Right lobe of liver (tissue), 6 donors: ENCODE results near the gene KRI1. TPM values are rescaled to one million over a fixed set of nuclear protein-coding genes. Genes with fewer than 3 reads are reported as not detected.

Experiments used
- ATAC-seq, 4 donors: fragments of 200-7000 bp; cut with Tn5 transposase; one replicate each; pipeline ENCODE4 v1.9.1; 2020; ENCODE audit warnings: mild to moderate bottlenecking in 4 of 4, moderate library complexity in 4 of 4
- DNase-seq, 3 donors: peaks; one replicate each; pipeline ENCODE4 v3.0.0-alpha.2; 2020
- H3K27ac ChIP-seq, 3 donors: fragments of 200-600 bp; one replicate each; pipeline ENCODE4 v1.8.0; 2022
- H3K27me3 ChIP-seq, 2 donors: fragments of 200-600 bp; one replicate each; pipeline ENCODE4 v1.8.0; 2022
- H3K36me3 ChIP-seq, 4 donors: fragments of 200-600 bp; sonication (generic) in 1 of 4; one replicate each; pipeline versions ENCODE4 v1.5.1 to v1.8.0; 2017 to 2022; ENCODE audit warnings: control low read depth in 1 of 4
- H3K4me1 ChIP-seq, 4 donors: fragments of 200-600 bp; sonication (generic) in 1 of 4; one replicate each; pipeline versions ENCODE4 v1.5.1 to v1.8.0; 2017 to 2022; ENCODE audit warnings: control low read depth in 1 of 4
- H3K4me3 ChIP-seq, 3 donors: fragments of 200-600 bp; one replicate each; pipeline ENCODE4 v1.8.0; 2022
- H3K9me3 ChIP-seq, 4 donors: fragments of 200-600 bp; sonication (generic) in 1 of 4; one replicate each; pipeline versions ENCODE4 v1.5.1 to v1.8.0; 2017 to 2022; ENCODE audit warnings: control low read depth in 1 of 4
- CTCF ChIP-seq, 4 donors: fragments of 200-600 bp in 3 of 4; fragments of 450-650 bp in 1 of 4; IDR thresholded peaks; one replicate each; pipeline versions ENCODE4 v1.5.1 to v1.8.0; 2016 to 2022; ENCODE audit warnings: antibody characterized with exemption in 4 of 4, mild to moderate bottlenecking in 2 of 4
- POLR2A ChIP-seq: fragments of 450-650 bp; IDR thresholded peaks from one replicate; pipeline ENCODE4 v1.6.1; 2017; ENCODE audit warnings: antibody characterized with exemption, mild to moderate bottlenecking
- WGBS: methylation state at CpG from one replicate; pipeline ENCODE4 v1.1.6; 2018; ENCODE audit warnings: low coverage, low lambda C conversion rate; ENCODE audit not compliant: insufficient coverage; ENCODE audit errors: missing lambda C conversion rate; 5-methylcytosine and 5-hydroxymethylcytosine counted together
- intact Hi-C, 2 donors: fragments of 100-400 bp; cut with DNase I; formaldehyde crosslinking; loops; one replicate each; pipeline versions ENCODE4 v1.11.2 to v1.14.1; 2022
- microRNA counts: library from miRNA; unstranded; fragments of <30 nt; microRNA quantifications from one replicate; lab custom pipeline; 2016
- microRNA-seq, 2 donors: library from miRNA; unstranded; fragments of <30 nt; microRNA quantifications; one replicate each; pipeline ENCODE4, GENCODE V29; 2019 to 2020
- small RNA-seq, 2 experiments: library from RNA; depleted of rRNA; stranded (forward); fragments of <200 nt; gene quantifications; one replicate each; pipeline ENCODE3, GENCODE V24; 2016
- total RNA-seq, 6 experiments: library from RNA; depleted of rRNA in 2 of 6; stranded (reverse); fragments of >200 nt in 2 of 6; fragmentation: NEBNext Ultra II Directional in 3 of 6; extraction: Animal tissue kit (Norgen Biotek cat#: 25700) in 3 of 6; gene quantifications; one replicate each; pipeline versions ENCODE4 v1.1.0 to v1.2.4, GENCODE V29; 2016 to 2023
- donor health status: DM: no; HTN: yes; CAD: no.
- donor health status: DM: no; HTN: no; CAD: no.
- donor health status: DM: no; HTN: no; CAD: no.
- donor health status: DM: no; HTN: yes; CAD: no.
- donor health status: DM: no; HTN: yes; CAD: no.

KRI1 gene
- total RNA-seq, 6 experiments from 2014 or later = 5.8 to 9.6 (median 8.5) TPM

- Histone ChIP-seq H3K27ac (no peak overlapping the region), H3K4me3 (no peak overlapping the region), H3K9me3 (no peaks in the 10 kb centered on the region), H3K36me3 (no peaks in the 10 kb centered on the region), H3K4me1 (peaks cover 0 to 11% (median 5%) of the 10 kb centered on the region in 4 donors), H3K27me3 (no peaks in the 10 kb centered on the region)
- DNase-seq = peak; percentile 69 to 76 (median 71)
- TF ChIP-seq CTCF (IDR thresholded peaks at IDR 0.05) = peak; percentile 58 to 79 (median 75)
- TF ChIP-seq POLR2A = no peak
- ATAC-seq = peak in 3 of 4 donors; percentile 9 to 26 (median 16)
- intact Hi-C loops = no loop called here
- 19% methylated on average over 6 of the region's 17 CpGs for WGBS
Measured at GRCh38 chr19:10505583-10506229, 60.1 kb downstream of the KRI1 start.

MicroRNAs within 50 kb of the gene (microRNA counts, 767-probe panel; counts per million panel counts)
- 237 counts per million for microRNA hsa-miR-1238 (lab: Ali Mortazavi, UCI)

Small RNA genes lying within 50 kb of the gene (microRNA-seq; reads per million reads assigned to microRNA genes)
- 0 reads per million in 2 donors for gene MIR1238

Small RNA genes lying within 50 kb of the gene (small RNA-seq; reads per million reads assigned to genes)
- gene MIR1238 (0 reads per million in 2 experiments), gene RNU7-140P (0 reads per million in 2 experiments)

Other genes starting within 250 kb of the KRI1 start
- 10 to 100 TPM in 4 of 6 experiments, 1 to 10 TPM in 2; 8.9 to 17.1 (median 10.7) TPM for gene FDX2, start 250.0 kb downstream of the KRI1 start, total RNA-seq
- gene RAVER1, start 232.5 kb downstream of the KRI1 start, total RNA-seq = 1 to 10 TPM; 5.2 to 9.5 (median 7.1) TPM
- gene ICAM3, start 226.4 kb downstream of the KRI1 start, total RNA-seq = 10 to 100 TPM; 11.4 to 35.5 (median 22.4) TPM
- gene TYK2, start 185.4 kb downstream of the KRI1 start, total RNA-seq = 100 to 1,000 TPM in 1 of 6 experiments, 10 to 100 TPM in 5; 63.9 to 106 (median 72.9) TPM
- 10 to 100 TPM; 39.6 to 74.9 (median 50.1) TPM for gene CDC37, start 162.5 kb downstream of the KRI1 start, total RNA-seq
- 1 to 10 TPM; 1.2 to 5.8 (median 2.7) TPM for gene PDE4A, start 145.5 kb downstream of the KRI1 start, total RNA-seq
- 10 to 100 TPM; 36.7 to 60.7 (median 41.2) TPM for gene KEAP1, start 62.7 kb downstream of the KRI1 start, total RNA-seq
- under 1 TPM in 5 of 6 experiments, not detected in 1; 0.20 to 0.43 (median 0.35) TPM for gene S1PR5, start 48.6 kb downstream of the KRI1 start, total RNA-seq
- gene ATG4D, start 22.1 kb downstream of the KRI1 start, total RNA-seq = 10 to 100 TPM in 4 of 6 experiments, 1 to 10 TPM in 2; 8.1 to 19.7 (median 11.8) TPM
- 1 to 10 TPM in 4 of 6 experiments, under 1 TPM in 2; 0.97 to 2.8 (median 2.0) TPM for gene CDKN2D, start 3.0 kb upstream of the KRI1 start, total RNA-seq
- gene AP1M2, start 21.3 kb upstream of the KRI1 start, total RNA-seq = 1 to 10 TPM in 2 of 6 experiments, under 1 TPM in 4; 0.35 to 2.5 (median 0.75) TPM
- 10 to 100 TPM; 11.7 to 18.5 (median 15.6) TPM for gene SLC44A2, start 59.5 kb upstream of the KRI1 start, total RNA-seq
- 10 to 100 TPM; 40.0 to 82.3 (median 54.8) TPM for gene ILF3, start 88.3 kb upstream of the KRI1 start, total RNA-seq
- gene QTRT1, start 135.4 kb upstream of the KRI1 start, total RNA-seq = 10 to 100 TPM; 19.0 to 30.2 (median 26.8) TPM
- gene DNM2, start 152.1 kb upstream of the KRI1 start, total RNA-seq = 10 to 100 TPM; 54.0 to 86.9 (median 68.3) TPM